SU-DHL-6 (cell line): Measurements from ENCODE around the gene OSGIN1.

Experiments
- EZH2phosphoT487 ChIP-seq: fragments of 200-600 bp; sonication (generic), shearing (Covaris generic); conservative IDR thresholded peaks from 2 replicates; pipeline ENCODE4 v1.6.1; 2018; ENCODE audit warnings: mild to moderate bottlenecking, antibody characterized with exemption, low read length, moderate library complexity, mixed read lengths
- TF ChIP-seq, protein P1 (sequence below): fragments of 200-600 bp; sonication (generic); IDR thresholded peaks from one replicate; pipeline ENCODE4 v1.5.1; 2017; ENCODE audit warnings: antibody characterized with exemption, mild to moderate bottlenecking, low read length, moderate library complexity; ENCODE audit not compliant: insufficient read depth, poor library complexity, severe bottlenecking

- TF ChIP-seq, protein P1, sequence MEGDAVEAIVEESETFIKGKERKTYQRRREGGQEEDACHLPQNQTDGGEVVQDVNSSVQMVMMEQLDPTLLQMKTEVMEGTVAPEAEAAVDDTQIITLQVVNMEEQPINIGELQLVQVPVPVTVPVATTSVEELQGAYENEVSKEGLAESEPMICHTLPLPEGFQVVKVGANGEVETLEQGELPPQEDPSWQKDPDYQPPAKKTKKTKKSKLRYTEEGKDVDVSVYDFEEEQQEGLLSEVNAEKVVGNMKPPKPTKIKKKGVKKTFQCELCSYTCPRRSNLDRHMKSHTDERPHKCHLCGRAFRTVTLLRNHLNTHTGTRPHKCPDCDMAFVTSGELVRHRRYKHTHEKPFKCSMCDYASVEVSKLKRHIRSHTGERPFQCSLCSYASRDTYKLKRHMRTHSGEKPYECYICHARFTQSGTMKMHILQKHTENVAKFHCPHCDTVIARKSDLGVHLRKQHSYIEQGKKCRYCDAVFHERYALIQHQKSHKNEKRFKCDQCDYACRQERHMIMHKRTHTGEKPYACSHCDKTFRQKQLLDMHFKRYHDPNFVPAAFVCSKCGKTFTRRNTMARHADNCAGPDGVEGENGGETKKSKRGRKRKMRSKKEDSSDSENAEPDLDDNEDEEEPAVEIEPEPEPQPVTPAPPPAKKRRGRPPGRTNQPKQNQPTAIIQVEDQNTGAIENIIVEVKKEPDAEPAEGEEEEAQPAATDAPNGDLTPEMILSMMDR = no peak
- TF ChIP-seq EZH2phosphoT487 = no peak
These were observed 3.9 kb upstream of the OSGIN1 start for GRCh38 chr16:83948914-83949723.
